Thoracic aorta (tissue), 2 donors: ENCODE data around the gene GMPR2. TPM values are rescaled to one million over a fixed set of nuclear protein-coding genes. Genes with fewer than 3 reads are reported as not detected.

Experiments used
- ATAC-seq: fragments of 150-250 bp; one replicate; pipeline ENCODE4 v1.8.0; 2017; ENCODE audit warnings: low read depth; ENCODE audit not compliant: insufficient number of reproducible peaks, low FRiP score
- DNase-seq: peaks from one replicate; pipeline ENCODE4 v3.0.0-alpha.2; 2020; ENCODE audit warnings: low spot score
- H3K27ac ChIP-seq, 2 donors: fragments of 200-600 bp; sonication (generic); 1 replicate in 1 of 2; 2 replicates in 1 of 2; pipeline ENCODE4 v1.5.1; 2016; ENCODE audit warnings: mild to moderate bottlenecking in 2 of 2, moderate library complexity in 2 of 2
- H3K27me3 ChIP-seq: fragments of 200-600 bp; sonication (generic); replicated peaks from 2 replicates; pipeline ENCODE4 v1.6.0; 2016; ENCODE audit warnings: mild to moderate bottlenecking; ENCODE audit not compliant: insufficient read depth
- H3K36me3 ChIP-seq: fragments of 200-600 bp; sonication (generic); one replicate; pipeline ENCODE4 v1.5.1; 2016
- H3K4me1 ChIP-seq, 2 donors: fragments of 200-600 bp; sonication (generic); 1 replicate in 1 of 2; 2 replicates in 1 of 2; pipeline versions ENCODE4 v1.5.1 to v1.6.0; 2016; ENCODE audit warnings: low read depth in 2 of 2, mild to moderate bottlenecking in 1 of 2; ENCODE audit not compliant: control insufficient read depth in 1 of 2
- H3K4me3 ChIP-seq: fragments of 200-600 bp; sonication (generic); 2 replicates; pipeline ENCODE4 v1.5.1; 2016; ENCODE audit warnings: mild to moderate bottlenecking
- H3K9me3 ChIP-seq: fragments of 200-600 bp; sonication (generic); 2 replicates; pipeline ENCODE4 v1.5.1; 2016
- total RNA-seq, 2 donors: library from RNA; depleted of rRNA; stranded (reverse); fragments of >200 nt; gene quantifications; one replicate each; pipeline versions ENCODE4 v1.1.0 to v1.2.3, GENCODE V29; 2016
- TF ChIP-seq, protein P1 (sequence below): fragments of 200-600 bp; sonication (generic); IDR thresholded peaks from one replicate; pipeline ENCODE4 v1.5.1; 2019; ENCODE audit warnings: antibody characterized with exemption

GMPR2 gene
- total RNA-seq, 2 donors from 2014 or later, result 39.2 to 51.3 TPM

- TF ChIP-seq, protein P1, sequence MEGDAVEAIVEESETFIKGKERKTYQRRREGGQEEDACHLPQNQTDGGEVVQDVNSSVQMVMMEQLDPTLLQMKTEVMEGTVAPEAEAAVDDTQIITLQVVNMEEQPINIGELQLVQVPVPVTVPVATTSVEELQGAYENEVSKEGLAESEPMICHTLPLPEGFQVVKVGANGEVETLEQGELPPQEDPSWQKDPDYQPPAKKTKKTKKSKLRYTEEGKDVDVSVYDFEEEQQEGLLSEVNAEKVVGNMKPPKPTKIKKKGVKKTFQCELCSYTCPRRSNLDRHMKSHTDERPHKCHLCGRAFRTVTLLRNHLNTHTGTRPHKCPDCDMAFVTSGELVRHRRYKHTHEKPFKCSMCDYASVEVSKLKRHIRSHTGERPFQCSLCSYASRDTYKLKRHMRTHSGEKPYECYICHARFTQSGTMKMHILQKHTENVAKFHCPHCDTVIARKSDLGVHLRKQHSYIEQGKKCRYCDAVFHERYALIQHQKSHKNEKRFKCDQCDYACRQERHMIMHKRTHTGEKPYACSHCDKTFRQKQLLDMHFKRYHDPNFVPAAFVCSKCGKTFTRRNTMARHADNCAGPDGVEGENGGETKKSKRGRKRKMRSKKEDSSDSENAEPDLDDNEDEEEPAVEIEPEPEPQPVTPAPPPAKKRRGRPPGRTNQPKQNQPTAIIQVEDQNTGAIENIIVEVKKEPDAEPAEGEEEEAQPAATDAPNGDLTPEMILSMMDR, result no peak
- H3K36me3 ChIP-seq, result peaks cover 44% of the 10 kb centered on the region
- no peak for ATAC-seq
These were observed 28.3 kb upstream of the GMPR2 start for GRCh38 chr14:24204163-24205146.

GRCh38 chr14:24206260-24207103, 26.2 kb upstream of the GMPR2 start:
- Histone ChIP-seq H3K9me3 (no peaks in the 10 kb centered on the region), H3K4me1 (peaks cover 0 to under 1% of the 10 kb centered on the region in 2 donors), H3K27me3 (no peaks in the 10 kb centered on the region), H3K27ac (no peak overlapping the region), H3K4me3 (no peak overlapping the region), H3K36me3 (peaks cover 44% of the 10 kb centered on the region)
- no peak for DNase-seq
- TF ChIP-seq, protein P1, result no peak
- no peak for ATAC-seq

More at GRCh38 chr14:24204163-24205146, 28.3 kb upstream of the GMPR2 start:
- Histone ChIP-seq H3K9me3 (no peaks in the 10 kb centered on the region), H3K27ac (no peak overlapping the region), H3K27me3 (no peaks in the 10 kb centered on the region), H3K4me3 (no peak overlapping the region), H3K4me1 (no peaks in the 10 kb centered on the region)
- DNase-seq, result no peak

DNA sequence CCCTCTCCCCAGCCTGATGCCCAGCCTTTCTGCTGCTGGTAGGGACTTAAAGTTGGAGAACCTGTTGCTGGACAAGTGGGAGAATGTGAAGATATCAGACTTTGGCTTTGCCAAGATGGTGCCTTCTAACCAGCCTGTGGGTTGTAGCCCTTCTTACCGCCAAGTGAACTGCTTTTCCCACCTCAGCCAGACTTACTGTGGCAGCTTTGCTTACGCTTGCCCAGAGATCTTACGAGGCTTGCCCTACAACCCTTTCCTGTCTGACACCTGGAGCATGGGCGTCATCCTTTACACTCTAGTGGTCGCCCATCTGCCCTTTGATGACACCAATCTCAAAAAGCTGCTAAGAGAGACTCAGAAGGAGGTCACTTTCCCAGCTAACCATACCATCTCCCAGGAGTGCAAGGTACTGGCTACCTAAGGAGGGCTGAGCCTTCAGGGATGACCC, 25.6 kb upstream of the GMPR2 start:
- H3K9me3 ChIP-seq, result no peaks in the 10 kb centered on the region
- no peak for ATAC-seq

GRCh38 chr14:24207625-24208024, 25.1 kb upstream of the GMPR2 start:
- Histone ChIP-seq H3K4me1 (peaks cover 5 to 11% of the 10 kb centered on the region in 2 donors), H3K4me3 (no peak overlapping the region), H3K27ac (no peak overlapping the region), H3K9me3 (no peaks in the 10 kb centered on the region), H3K27me3 (no peaks in the 10 kb centered on the region), H3K36me3 (peaks cover 36% of the 10 kb centered on the region)
- DNase-seq, result no peak
- ATAC-seq, result no peak
- TF ChIP-seq, protein P1, result no peak

More for the DNA sequence above, 25.6 kb upstream of the GMPR2 start:
- peaks cover 39% of the 10 kb centered on the region for H3K36me3 ChIP-seq
- H3K4me3 ChIP-seq, result no peak overlapping the region
- no peak for DNase-seq
- H3K27me3 ChIP-seq, result no peaks in the 10 kb centered on the region
- peaks cover 2 to 7% of the 10 kb centered on the region in 2 donors for H3K4me1 ChIP-seq
- TF ChIP-seq, protein P1, result no peak
- no peak overlapping the region for H3K27ac ChIP-seq

DNA sequence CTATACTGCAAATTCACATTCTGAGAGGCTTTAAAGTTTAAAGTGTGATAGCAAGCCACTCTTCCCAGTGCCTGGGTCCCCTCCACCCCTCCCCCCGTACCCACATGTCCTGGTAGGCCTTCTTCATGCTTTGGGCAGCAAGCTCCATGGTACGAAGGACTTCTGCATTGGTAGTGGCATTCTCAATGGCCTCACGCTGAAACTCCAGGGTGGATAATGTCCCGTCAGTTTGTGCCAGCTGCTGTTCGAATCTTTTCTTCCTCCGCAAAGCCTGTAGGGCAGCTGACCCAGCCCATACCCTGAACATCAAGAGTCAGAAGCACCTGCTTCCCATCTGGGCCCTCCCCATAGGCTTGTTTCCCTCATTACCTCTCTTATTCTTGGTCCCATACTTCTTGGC, 21.4 kb upstream of the GMPR2 start:
- no peaks in the 10 kb centered on the region for H3K9me3 ChIP-seq
- H3K27ac ChIP-seq, result no peak overlapping the region
- DNase-seq (no peak), ATAC-seq (no peak)
- TF ChIP-seq, protein P1, result no peak
- no peak overlapping the region for H3K4me3 ChIP-seq
- H3K36me3 ChIP-seq, result peaks cover 30% of the 10 kb centered on the region
- no peaks in the 10 kb centered on the region for H3K27me3 ChIP-seq
- H3K4me1 ChIP-seq, result peaks cover 19 to 35% of the 10 kb centered on the region in 2 donors
